Stimulated activated CD4-positive, alpha-beta T cell treated with anti-CD3 and anti-CD28 coated beads, Interleukin-4, amount 100 ng/mL, for 24 hours (primary cell): ENCODE measurements around the gene TSKS.

ENCODE experiments used
- DNase-seq: peaks from one replicate; pipeline ENCODE4 v3.0.0-alpha.2; 2020

TSKS gene

GRCh38 chr19:49763230-49763629 lies at the start of gene TSKS:
TSS of gene TSKS (minus strand) at chr19:49763306. CDS start at chr19:49763247, 59 bp downstream.
- no peak for DNase-seq

- no peak for DNase-seq
These were observed 49.4 kb upstream of the TSKS start for GRCh38 chr19:49812452-49812996.

- DNase-seq = no peak
These were observed 48.2 kb upstream of the TSKS start for GRCh38 chr19:49811328-49811727.

GRCh38 chr19:49809941-49810389 lies 46.9 kb upstream of the TSKS start:
- DNase-seq = no peak

- peak; percentile 46 for DNase-seq
These were observed 46.2 kb upstream of the TSKS start for GRCh38 chr19:49809160-49809940.

- peak; percentile 84 for DNase-seq
These were observed 45.6 kb upstream of the TSKS start for GRCh38 chr19:49808711-49809159.

GRCh38 chr19:49807904-49808675 lies 45.0 kb upstream of the TSKS start:
- no peak for DNase-seq

- DNase-seq = no peak
These were observed 44.2 kb upstream of the TSKS start for GRCh38 chr19:49807058-49807903.

- DNase-seq = no peak
These were observed 43.5 kb upstream of the TSKS start for GRCh38 chr19:49806620-49806959.

- no peak for DNase-seq
These were observed 42.9 kb upstream of the TSKS start for GRCh38 chr19:49805822-49806619.

GRCh38 chr19:49803529-49803856 lies 40.4 kb upstream of the TSKS start:
- DNase-seq = no peak

GRCh38 chr19:49802836-49803528 lies 39.9 kb upstream of the TSKS start:
- DNase-seq = no peak

- no peak for DNase-seq
These were observed 39.0 kb upstream of the TSKS start for GRCh38 chr19:49801966-49802661.

- DNase-seq = no peak
These were observed 38.3 kb upstream of the TSKS start for GRCh38 chr19:49801401-49801888.

- no peak for DNase-seq
These were observed 37.7 kb upstream of the TSKS start for GRCh38 chr19:49800771-49801170.

GRCh38 chr19:49799798-49800376 lies 36.8 kb upstream of the TSKS start:
- DNase-seq = no peak

GRCh38 chr19:49799271-49799797 lies 36.2 kb upstream of the TSKS start:
- no peak for DNase-seq

GRCh38 chr19:49798574-49798973 lies 35.5 kb upstream of the TSKS start:
- no peak for DNase-seq

- no peak for DNase-seq
These were observed 32.5 kb upstream of the TSKS start for GRCh38 chr19:49795615-49796014.

- DNase-seq = peak; percentile 22
These were observed 30.4 kb upstream of the TSKS start for GRCh38 chr19:49793561-49793840.
